Upper lobe of left lung (tissue), 6 donors: ENCODE results near the gene ALLC. TPM values are rescaled to one million over a fixed set of nuclear protein-coding genes. Genes with fewer than 3 reads are reported as not detected.

Experiments used
- ATAC-seq, 2 donors: fragments of 200-7000 bp; cut with Tn5 transposase; one replicate each; pipeline ENCODE4 v1.9.1; 2022; ENCODE audit warnings: mild to moderate bottlenecking in 2 of 2, moderate library complexity in 2 of 2; ENCODE audit not compliant: low FRiP score in 2 of 2
- DNase-seq, 2 donors: peaks; one replicate each; pipeline ENCODE4 v3.0.0-alpha.2; 2019 to 2020
- H3K27ac ChIP-seq, 4 donors: fragments of 200-600 bp; sonication (generic); one replicate each; pipeline ENCODE4 v1.5.1; 2016 to 2019
- H3K27me3 ChIP-seq, 4 donors: fragments of 200-600 bp; sonication (generic); one replicate each; pipeline ENCODE4 v1.5.1; 2017 to 2019
- H3K36me3 ChIP-seq, 4 donors: fragments of 200-600 bp; sonication (generic); one replicate each; pipeline ENCODE4 v1.5.1; 2016 to 2019
- H3K4me1 ChIP-seq, 4 donors: fragments of 200-600 bp; sonication (generic); one replicate each; pipeline ENCODE4 v1.5.1; 2018 to 2019
- H3K4me3 ChIP-seq, 4 donors: fragments of 200-600 bp; sonication (generic); one replicate each; pipeline ENCODE4 v1.5.1; 2017 to 2019; ENCODE audit warnings: mild to moderate bottlenecking in 2 of 4, moderate library complexity in 1 of 4
- H3K9me3 ChIP-seq, 4 donors: fragments of 200-600 bp; sonication (generic); one replicate each; pipeline ENCODE4 v1.5.1; 2018 to 2019
- CTCF ChIP-seq, 6 experiments: fragments of 450-650 bp in 4 of 6; fragments of 200-600 bp in 2 of 6; sonication (generic) in 2 of 6; IDR thresholded peaks; one replicate each; pipeline ENCODE4 v1.5.1; 2016 to 2019; ENCODE audit warnings: antibody characterized with exemption in 6 of 6
- EP300 ChIP-seq, 4 donors: sonication (generic); formaldehyde crosslinking; IDR thresholded peaks; one replicate each; pipeline ENCODE4 v1.5.1; 2017; ENCODE audit warnings: antibody characterized with exemption in 4 of 4, control low read depth in 2 of 4
- POLR2A ChIP-seq, 4 donors: fragments of 450-650 bp; IDR thresholded peaks; one replicate each; pipeline ENCODE4 v1.5.1; 2016 to 2017; ENCODE audit warnings: antibody characterized with exemption in 4 of 4, mild to moderate bottlenecking in 2 of 4
- POLR2AphosphoS5 ChIP-seq, 2 donors: sonication (generic); formaldehyde crosslinking; IDR thresholded peaks; one replicate each; pipeline ENCODE4 v1.5.1; 2017; ENCODE audit warnings: antibody characterized with exemption in 2 of 2
- WGBS, 2 donors: methylation state at CpG; one replicate each; pipeline ENCODE4 v1.1.5; 2017 to 2018; 5-methylcytosine and 5-hydroxymethylcytosine counted together
- total RNA-seq, 6 donors: library from RNA; depleted of rRNA in 4 of 6; stranded (reverse); fragments of >200 nt in 4 of 6; gene quantifications; one replicate each; pipeline versions ENCODE4 v1.1.0 to v1.2.1, GENCODE V29; 2016 to 2021
- donor health status: DM: no; HTN: no; CAD: no; lungs with moderate emphysema.
- donor health status: DM: no; HTN: yes; CAD: no; lungs with severe emphysema.

ALLC gene
- total RNA-seq, 6 donors from 2014 or later: not detected

GRCh38 chr2:3726511-3726910 is 68.5 kb downstream of the ALLC start:
- Histone ChIP-seq H3K4me3 (no peak overlapping the region), H3K4me1 (peaks cover 0 to 3% (median 0%) of the 10 kb centered on the region in 4 donors), H3K27ac (no peak overlapping the region), H3K9me3 (no peaks in the 10 kb centered on the region), H3K36me3 (no peaks in the 10 kb centered on the region), H3K27me3 (no peaks in the 10 kb centered on the region)
- WGBS, 2 donors: 86 to 93% methylated on average over 6 to 8 of the region's 10 CpGs
- DNase-seq (peak in 1 of 2 donors; percentile 47), ATAC-seq (no peak)
- TF ChIP-seq POLR2AphosphoS5 (IDR thresholded peaks at IDR 0.05) (no peak), POLR2A (IDR thresholded peaks at IDR 0.05) (no peak)

- H3K36me3 ChIP-seq: no peaks in the 10 kb centered on the region
- H3K27me3 ChIP-seq: no peaks in the 10 kb centered on the region
- no peak overlapping the region for H3K27ac ChIP-seq
- TF ChIP-seq POLR2A (IDR thresholded peaks at IDR 0.05) (no peak), CTCF (IDR thresholded peaks at IDR 0.05) (no peak), EP300 (IDR thresholded peaks at IDR 0.05) (no peak), POLR2AphosphoS5 (IDR thresholded peaks at IDR 0.05) (no peak)
- H3K4me1 ChIP-seq: peaks cover 0 to 3% (median 0%) of the 10 kb centered on the region in 4 donors
- WGBS, 2 donors: 64 to 67% methylated on average over 10 to 12 of the region's 12 CpGs
- H3K4me3 ChIP-seq: no peak overlapping the region
- H3K9me3 ChIP-seq: no peaks in the 10 kb centered on the region
- DNase-seq (peak in 1 of 2 donors; percentile 56), ATAC-seq (no peak)
Observed at GRCh38 chr2:3727397-3728045, 69.5 kb downstream of the ALLC start.

- no peak overlapping the region for H3K27ac ChIP-seq
- 37 to 38% methylated on average over 22 of the region's 22 CpGs for WGBS, 2 donors
- peaks cover 0 to 3% (median 0%) of the 10 kb centered on the region in 4 donors for H3K4me1 ChIP-seq
- H3K9me3 ChIP-seq: no peaks in the 10 kb centered on the region
- TF ChIP-seq CTCF (IDR thresholded peaks at IDR 0.05) (peak; percentile 28 to 61 (median 44)), POLR2A (IDR thresholded peaks at IDR 0.05) (no peak)
- no peak for DNase-seq
- no peak overlapping the region for H3K4me3 ChIP-seq
- H3K27me3 ChIP-seq: no peaks in the 10 kb centered on the region
- ATAC-seq: peak in 1 of 2 donors; percentile 31
- H3K36me3 ChIP-seq: no peaks in the 10 kb centered on the region
Observed at GRCh38 chr2:3728104-3729054, 70.4 kb downstream of the ALLC start.

- DNase-seq (no peak), ATAC-seq (no peak)
- Histone ChIP-seq H3K4me1 (peaks cover 0 to 3% (median 0%) of the 10 kb centered on the region in 4 donors), H3K4me3 (no peak overlapping the region), H3K9me3 (no peaks in the 10 kb centered on the region), H3K27me3 (no peaks in the 10 kb centered on the region), H3K36me3 (no peaks in the 10 kb centered on the region), H3K27ac (no peak overlapping the region)
- TF ChIP-seq EP300 (IDR thresholded peaks at IDR 0.05) (no peak), POLR2A (IDR thresholded peaks at IDR 0.05) (no peak), POLR2AphosphoS5 (IDR thresholded peaks at IDR 0.05) (no peak), CTCF (IDR thresholded peaks at IDR 0.05) (no peak)
- 86 to 92% methylated on average over 8 of the region's 8 CpGs for WGBS, 2 donors
Observed at GRCh38 chr2:3729055-3729448, 71.1 kb downstream of the ALLC start.

- Histone ChIP-seq H3K9me3 (no peaks in the 10 kb centered on the region), H3K4me1 (peaks cover 0 to 3% (median 0%) of the 10 kb centered on the region in 4 donors), H3K27me3 (no peaks in the 10 kb centered on the region), H3K27ac (no peak overlapping the region), H3K36me3 (no peaks in the 10 kb centered on the region), H3K4me3 (no peak overlapping the region)
- ATAC-seq: no peak
- TF ChIP-seq POLR2AphosphoS5 (IDR thresholded peaks at IDR 0.05) (no peak), POLR2A (IDR thresholded peaks at IDR 0.05) (no peak), EP300 (IDR thresholded peaks at IDR 0.05) (no peak), CTCF (IDR thresholded peaks at IDR 0.05) (no peak)
- 78 to 90% methylated on average over 8 to 9 of the region's 9 CpGs for WGBS, 2 donors
- no peak for DNase-seq
Observed at GRCh38 chr2:3729786-3730185, 71.8 kb downstream of the ALLC start.
